ENCODE measurements around the gene CHCHD4.

CHCHD4 gene

DNA sequence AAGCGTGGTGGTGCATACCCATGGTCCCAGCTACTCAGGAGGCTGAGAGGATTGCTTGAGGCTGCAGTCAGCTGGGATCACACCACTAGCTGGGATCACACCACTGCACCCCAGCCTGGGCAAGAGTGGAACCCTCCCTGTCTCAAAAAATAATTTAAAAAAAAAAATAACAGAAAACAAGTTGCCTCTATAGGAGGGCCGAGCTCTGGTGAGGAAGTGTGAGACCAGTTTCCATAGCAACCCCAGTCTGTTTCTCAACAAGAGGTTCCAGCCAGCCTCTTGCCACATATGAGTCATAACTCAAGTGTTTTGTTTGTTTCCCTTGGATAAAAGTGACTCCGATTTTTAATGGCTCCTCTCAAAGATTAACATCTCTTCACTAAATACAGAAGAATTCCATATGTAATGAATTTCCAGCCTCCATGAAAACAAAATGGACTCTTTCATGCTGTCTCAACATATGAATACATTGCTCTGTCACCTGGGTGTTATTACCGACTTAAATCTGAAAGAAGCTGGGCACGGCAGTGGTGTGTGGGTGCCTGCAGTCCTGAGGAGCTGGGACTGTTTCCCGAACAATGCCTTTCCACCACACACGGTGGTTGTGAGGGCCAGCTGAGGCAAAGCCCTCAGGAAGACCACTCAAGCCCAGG lies 19.9 kb upstream of the CHCHD4 start:
- DNase-seq (ENCODE audit: insufficient read length, low spot score) (peak; percentile 88), FAIRE-seq (no peak)
- no peak for TF ChIP-seq POLR2A (IDR thresholded peaks at IDR 0.05; ENCODE audit: low read depth, low read length)

GRCh38 chr3:14143271-14144225 lies 18.9 kb upstream of the CHCHD4 start:
- TF ChIP-seq POLR2A (IDR thresholded peaks at IDR 0.05; ENCODE audit: low read depth, low read length), result no peak
- FAIRE-seq (no peak), DNase-seq (ENCODE audit: insufficient read length, low spot score) (peak; percentile 49)

GRCh38 chr3:14142567-14143270 lies 18.0 kb upstream of the CHCHD4 start:
- FAIRE-seq (no peak), DNase-seq (ENCODE audit: insufficient read length, low spot score) (no peak)
- no peak for TF ChIP-seq POLR2A (IDR thresholded peaks at IDR 0.05; ENCODE audit: low read depth, low read length)

- DNase-seq (ENCODE audit: insufficient read length, low spot score), result no peak
- TF ChIP-seq POLR2A (IDR thresholded peaks at IDR 0.05; ENCODE audit: low read depth, low read length), result no peak
- FAIRE-seq, result no peak
Observed at GRCh38 chr3:14141602-14142341, 17.1 kb upstream of the CHCHD4 start.

- TF ChIP-seq POLR2A (IDR thresholded peaks at IDR 0.05; ENCODE audit: low read depth, low read length), result no peak
- no peak for DNase-seq (ENCODE audit: insufficient read length, low spot score)
- FAIRE-seq, result no peak
Observed at GRCh38 chr3:14141144-14141543, 16.5 kb upstream of the CHCHD4 start.

- DNase-seq (ENCODE audit: insufficient read length, low spot score) (no peak), FAIRE-seq (no peak)
- no peak for TF ChIP-seq POLR2A (IDR thresholded peaks at IDR 0.05; ENCODE audit: low read depth, low read length)
Observed at GRCh38 chr3:14140668-14141067, 16.0 kb upstream of the CHCHD4 start.

- TF ChIP-seq POLR2A (IDR thresholded peaks at IDR 0.05; ENCODE audit: low read depth, low read length), result no peak
- FAIRE-seq, result no peak
- DNase-seq (ENCODE audit: insufficient read length, low spot score), result no peak
Observed at GRCh38 chr3:14139771-14140170, 15.1 kb upstream of the CHCHD4 start.

DNA sequence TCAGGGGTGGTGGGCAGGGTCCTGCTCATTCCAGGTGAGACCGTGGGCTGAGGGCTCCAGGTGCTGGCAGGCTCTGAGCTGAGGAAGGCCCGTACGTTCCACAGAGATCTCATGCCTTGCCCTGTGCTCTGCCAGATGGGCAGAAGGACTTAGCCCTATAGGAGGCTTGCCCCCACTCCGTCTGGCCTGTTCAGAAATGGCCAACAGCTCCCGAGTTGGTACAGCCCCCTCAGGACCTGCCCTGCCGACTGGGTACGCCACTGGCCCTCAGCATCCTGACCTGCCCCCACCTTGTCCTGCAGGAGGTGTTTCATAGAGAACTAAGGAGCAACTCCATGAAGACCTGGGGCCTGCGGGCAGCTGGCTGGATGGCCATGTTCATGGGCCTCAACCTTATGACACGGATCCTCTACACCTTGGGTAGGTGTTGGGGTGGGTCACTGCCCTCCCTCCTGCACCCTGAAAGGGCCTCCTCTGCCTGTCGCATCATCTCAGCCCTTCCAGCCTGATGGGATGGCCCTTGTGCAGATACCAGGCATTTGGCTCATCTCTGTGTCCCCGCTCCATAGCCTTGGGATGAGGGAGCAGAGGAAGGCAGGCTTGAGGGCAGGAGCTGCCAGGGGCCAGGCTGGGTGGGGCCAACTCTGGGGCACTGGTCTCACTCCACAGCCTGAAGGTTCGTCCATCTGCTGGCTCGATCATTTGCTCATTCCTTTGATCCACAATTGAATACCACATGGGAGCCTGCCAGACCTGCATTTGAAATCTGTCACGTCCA lies 14.4 kb upstream of the CHCHD4 start:
- TF ChIP-seq POLR2A (IDR thresholded peaks at IDR 0.05; ENCODE audit: low read depth, low read length), result no peak
- FAIRE-seq, result no peak
- DNase-seq (ENCODE audit: insufficient read length, low spot score), result no peak

GRCh38 chr3:14138109-14138877 lies 13.6 kb upstream of the CHCHD4 start:
- DNase-seq (ENCODE audit: insufficient read length, low spot score) (no peak), FAIRE-seq (no peak)
- no peak for TF ChIP-seq POLR2A (IDR thresholded peaks at IDR 0.05; ENCODE audit: low read depth, low read length)

- FAIRE-seq (no peak), DNase-seq (ENCODE audit: insufficient read length, low spot score) (no peak)
- no peak for TF ChIP-seq POLR2A (IDR thresholded peaks at IDR 0.05; ENCODE audit: low read depth, low read length)
Observed at GRCh38 chr3:14137445-14137844, 12.8 kb upstream of the CHCHD4 start.

- DNase-seq (ENCODE audit: insufficient read length, low spot score) (peak; percentile 50), FAIRE-seq (no peak)
- TF ChIP-seq POLR2A (IDR thresholded peaks at IDR 0.05; ENCODE audit: low read depth, low read length), result no peak
Observed at GRCh38 chr3:14137004-14137403, 12.3 kb upstream of the CHCHD4 start.

DNA sequence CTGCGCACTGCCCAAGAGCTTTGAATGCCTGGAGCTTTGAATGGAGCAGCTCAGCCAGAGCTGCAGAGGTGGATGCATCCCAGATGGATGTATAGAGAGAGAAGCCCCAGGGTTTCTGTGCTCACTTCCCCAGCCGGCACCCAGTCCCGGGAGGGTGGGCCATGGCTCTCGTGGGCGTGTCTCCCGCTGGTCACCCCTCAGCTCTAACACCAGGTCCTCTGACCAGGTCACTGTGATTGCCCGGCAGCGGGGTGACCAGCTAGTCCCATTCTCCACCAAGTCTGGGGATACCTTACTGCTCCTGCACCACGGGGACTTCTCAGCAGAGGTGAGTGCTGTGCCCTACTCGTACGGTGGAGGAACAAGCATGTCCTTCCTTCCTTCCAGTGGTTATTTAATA lies 10.9 kb upstream of the CHCHD4 start:
- no peak for FAIRE-seq

More for the DNA sequence above, 10.9 kb upstream of the CHCHD4 start:
- no peak for TF ChIP-seq POLR2A (IDR thresholded peaks at IDR 0.05; ENCODE audit: low read depth, low read length)
- DNase-seq (ENCODE audit: insufficient read length, low spot score), result no peak
